Endothelial cell of umbilical vein (primary cell): ENCODE data around the gene DEK. TPM values are rescaled to one million over a fixed set of nuclear protein-coding genes. Genes with fewer than 3 reads are reported as not detected.

Experiments
- BruUV-seq: library from RNA; stranded (reverse); fragments of 400-500 nt; replicated peaks from 2 replicates; lab custom pipeline; 2021; lab: Mats Ljungman, UMichigan
- CTCF ChIA-PET: fragments of 300-600, 350-600 bp; sonication (Branson Sonifier 250); formaldehyde crosslinking; loops from one replicate; lab custom pipeline; 2021; ENCODE audit warnings: antibody characterized with exemption, inconsistent platforms; lab: Charles Lee
- POLR2A ChIA-PET: fragments of 300-600, 350-600 bp; sonication (Branson Sonifier 250); formaldehyde crosslinking; loops from one replicate; lab custom pipeline; 2021; ENCODE audit warnings: antibody characterized with exemption, inconsistent platforms; lab: Charles Lee
- DNase-seq: peaks from one replicate; pipeline ENCODE4 v3.0.0-alpha.2; 2011; ENCODE audit warnings: low read depth, low spot score
- FAIRE-seq: peaks from 2 replicates; lab custom pipeline; 2011; peaks lifted over from hg19 to GRCh38; lab: Jason Lieb, UNC
- H2AFZ ChIP-seq: 2 replicates; pipeline ENCODE4 v1.6.0; 2012; ENCODE audit warnings: low read depth, low read length, control low read depth, inconsistent platforms
- H3K27ac ChIP-seq: 2 replicates; pipeline ENCODE4 v1.5.1; 2011; ENCODE audit warnings: low read depth, mild to moderate bottlenecking, control low read depth, low read length, moderate library complexity; ENCODE audit not compliant: insufficient read depth
- H3K27me3 ChIP-seq, 2 experiments: 2 replicates each; pipeline versions ENCODE4 v1.6.0 to v1.6.1; 2011; ENCODE audit warnings: low read length in 2 of 2, mixed read lengths in 1 of 2; ENCODE audit not compliant: control insufficient read depth in 2 of 2, insufficient read depth in 2 of 2
- H3K36me3 ChIP-seq, 2 experiments: 2 replicates in 1 of 2; 3 replicates in 1 of 2; pipeline ENCODE4 v1.5.1; 2011; ENCODE audit warnings: low read length in 2 of 2, mild to moderate bottlenecking in 1 of 2, moderate library complexity in 1 of 2; ENCODE audit not compliant: control insufficient read depth in 2 of 2, insufficient read depth in 2 of 2; ENCODE audit errors: extremely low read depth in 1 of 2
- H3K4me1 ChIP-seq: 3 replicates; pipeline ENCODE4 v1.5.1; 2011; ENCODE audit warnings: mild to moderate bottlenecking, low read length; ENCODE audit not compliant: control insufficient read depth, insufficient read depth; ENCODE audit errors: extremely low read depth
- H3K4me2 ChIP-seq: 2 replicates; pipeline ENCODE4 v1.6.1; 2011; ENCODE audit warnings: low read length, control low read depth, mixed read lengths; ENCODE audit not compliant: insufficient read depth
- H3K4me3 ChIP-seq, 3 experiments: fragments of 200-600 bp in 1 of 3; sonication (generic), shearing (Covaris generic) in 1 of 3; replicated peaks in 1 of 3; 2 replicates each; pipeline ENCODE4 v1.5.1; 2011 to 2016; ENCODE audit warnings: control low read depth in 3 of 3, low read length in 3 of 3, mild to moderate bottlenecking in 2 of 3, inconsistent platforms in 1 of 3, low read depth in 1 of 3, moderate library complexity in 1 of 3; ENCODE audit not compliant: insufficient read depth in 1 of 3
- H3K79me2 ChIP-seq: 2 replicates; pipeline ENCODE4 v1.6.0; 2012; ENCODE audit warnings: low read length, inconsistent platforms; ENCODE audit not compliant: control insufficient read depth, insufficient read depth
- H3K9ac ChIP-seq: replicated peaks from 2 replicates; pipeline ENCODE3; 2011; ENCODE audit warnings: low read length, control low read depth; ENCODE audit not compliant: insufficient read depth; ENCODE audit errors: extremely low read depth
- H3K9me1 ChIP-seq: replicated peaks from 3 replicates; pipeline ENCODE4 v1.6.0; 2011; ENCODE audit warnings: mild to moderate bottlenecking, low read length; ENCODE audit not compliant: control insufficient read depth, insufficient read depth; ENCODE audit errors: extremely low read depth
- H3K9me3 ChIP-seq: replicated peaks from 2 replicates; pipeline ENCODE4 v1.5.1; 2012; ENCODE audit warnings: low read length, inconsistent platforms; ENCODE audit not compliant: control insufficient read depth, insufficient read depth
- H4K20me1 ChIP-seq: replicated peaks from 2 replicates; pipeline ENCODE3; 2011; ENCODE audit warnings: mild to moderate bottlenecking, low read length; ENCODE audit not compliant: control insufficient read depth, insufficient read depth; ENCODE audit errors: extremely low read depth
- CTCF ChIP-seq, 2 donors: IDR thresholded peaks; 1 replicate in 1 of 2; 2 replicates in 1 of 2; pipeline ENCODE4 v1.5.1; 2011; ENCODE audit warnings: low read length in 2 of 2, mild to moderate bottlenecking in 2 of 2, moderate library complexity in 2 of 2, control low read depth in 1 of 2, inconsistent platforms in 1 of 2, low read depth in 1 of 2; ENCODE audit not compliant: insufficient read depth in 1 of 2; ENCODE audit errors: extremely low read depth in 1 of 2
- EZH2 ChIP-seq: IDR thresholded peaks from 2 replicates; pipeline ENCODE4 v1.6.1; 2012; ENCODE audit warnings: borderline replicate concordance, low read depth, mild to moderate bottlenecking, moderate library complexity, low read length, inconsistent platforms; ENCODE audit not compliant: severe bottlenecking
- FOS ChIP-seq: IDR thresholded peaks from 2 replicates; pipeline ENCODE4 v1.6.1; 2011; ENCODE audit warnings: mild to moderate bottlenecking, low read length, moderate library complexity, borderline replicate concordance; ENCODE audit not compliant: insufficient read depth
- GATA2 ChIP-seq: IDR thresholded peaks from 2 replicates; pipeline ENCODE4 v1.7.0; 2011; ENCODE audit warnings: low read depth, mild to moderate bottlenecking, moderate library complexity, mixed read lengths, low read length; ENCODE audit not compliant: insufficient read length, insufficient read depth
- JUN ChIP-seq: IDR thresholded peaks from 2 replicates; pipeline ENCODE4 v1.6.1; 2011; ENCODE audit warnings: borderline replicate concordance, low read depth; ENCODE audit not compliant: insufficient read length, insufficient read depth
- MAX ChIP-seq: IDR thresholded peaks from 2 replicates; pipeline ENCODE4 v1.6.1; 2011; ENCODE audit not compliant: insufficient read depth, insufficient read length
- MYC ChIP-seq: IDR thresholded peaks from one replicate; pipeline ENCODE4 v1.6.1; 2011; ENCODE audit warnings: mild to moderate bottlenecking, low read depth, low read length
- POLR2A ChIP-seq: IDR thresholded peaks from 2 replicates; pipeline ENCODE4 v1.6.1; 2012; ENCODE audit warnings: low read depth, mild to moderate bottlenecking, control low read depth, low read length
- POLR2AphosphoS5 ChIP-seq: IDR thresholded peaks from 2 replicates; pipeline ENCODE4 v1.6.1; 2012; ENCODE audit warnings: low read depth, mild to moderate bottlenecking, control low read depth, low read length, moderate library complexity; ENCODE audit not compliant: insufficient read depth
- dilution Hi-C: fragments of 300-500 bp; cut with MboI; formaldehyde crosslinking; loops from one replicate; pipeline ENCODE4 v1.15.0; 2019; ENCODE audit warnings: low sequenced_read_pairs; ENCODE audit not compliant: extremely low pct_ligation_motif_present
- intact Hi-C: fragments of 100-400 bp; cut with micrococcal nuclease; formaldehyde crosslinking; loops from one replicate; pipeline ENCODE4 v1.10.0; 2022
- polyA plus RNA-seq, 4 experiments: library from polyadenylated mRNA; depleted of rRNA in 3 of 4; stranded (reverse) in 3 of 4; unstranded in 1 of 4; fragments of >200 nt; gene quantifications; 2 replicates each; pipeline versions ENCODE4 v1.2.1 to v1.2.3, GENCODE V29; 2011 to 2012; ENCODE audit warnings: missing spikeins in 1 of 4
- total RNA-seq: library from RNA; stranded (reverse); gene quantifications from 2 replicates; pipeline ENCODE4 v1.2.3, GENCODE V29; 2021

The DEK gene
- total and polyA plus RNA-seq, 2 donors (not counting 3 experiments of a cell fraction or from before 2014, with no cell fraction given), result 19.0 to 120 TPM

GRCh38 chr6:18253635-18254034, 10.7 kb downstream of the DEK start:
- FAIRE-seq, result no peak
- dilution Hi-C loops (no loop called here), intact Hi-C loops (no loop called here)
- H3K27ac ChIP-seq, result no peak overlapping the region
- peaks cover 87% of the 10 kb centered on the region for H3K79me2 ChIP-seq
- no peaks in the 10 kb centered on the region for H3K9me3 ChIP-seq
- H3K4me2 ChIP-seq, result no peak overlapping the region
- no peaks in the 10 kb centered on the region for H3K27me3 ChIP-seq
- H3K9ac ChIP-seq, result no peak overlapping the region
- BruUV-seq, result no TSS peak
- H4K20me1 ChIP-seq, result peaks cover 2% of the 10 kb centered on the region
- TF ChIP-seq EZH2, result no peak
- no peak for TF ChIP-seq FOS
- no peak for TF ChIP-seq CTCF (IDR thresholded peaks at IDR 0.05; ENCODE audit: extremely low read depth in 1 of 2, insufficient read depth in 1 of 2, low read depth in 1 of 2, low read length in 2 of 2)
- no peak for TF ChIP-seq POLR2A
- no peaks in the 10 kb centered on the region for H3K4me1 ChIP-seq
- DNase-seq, result no peak
- H2AFZ ChIP-seq, result no peak overlapping the region
- ChIA-PET POLR2A (no interaction called here), CTCF (interaction anchor here (0.5 to 1.9 kb wide), 2 partner anchors 11 to 250 kb away, joined by 3 to 6 read pairs; partner anchors contain the start of gene DEK)
- H3K9me1 ChIP-seq, result no peaks in the 10 kb centered on the region
- no peak overlapping the region for H3K4me3 ChIP-seq
- H3K36me3 ChIP-seq, result peaks cover 4 to 49% of the 10 kb centered on the region in 2 experiments

- dilution Hi-C loops, result no loop called here
- CTCF ChIA-PET, result interaction anchor here (1.7 kb wide), 1 partner anchor 10 kb away, joined by 6 read pairs; no protein-coding TSS in a partner anchor
Observed at GRCh38 chr6:18249271-18249670, 15.1 kb downstream of the DEK start.

More at GRCh38 chr6:18249271-18249670, 15.1 kb downstream of the DEK start:
- POLR2A ChIA-PET, result no interaction called here
- Histone ChIP-seq H3K4me1 (no peaks in the 10 kb centered on the region), H3K79me2 (peaks cover 74% of the 10 kb centered on the region), H2AFZ (no peak overlapping the region), H4K20me1 (peaks cover 2% of the 10 kb centered on the region), H3K9me3 (no peaks in the 10 kb centered on the region), H3K27ac (no peak overlapping the region), H3K4me3 (no peak overlapping the region), H3K36me3 (peaks cover 5 to 45% of the 10 kb centered on the region in 2 experiments), H3K27me3 (no peaks in the 10 kb centered on the region), H3K9me1 (peaks cover 2% of the 10 kb centered on the region), H3K9ac (no peak overlapping the region), H3K4me2 (no peak overlapping the region)
- FAIRE-seq (no peak), DNase-seq (no peak)
- BruUV-seq, result no TSS peak
- TF ChIP-seq FOS (no peak), EZH2 (no peak), MYC (no peak), MAX (no peak), POLR2A (no peak), JUN (no peak), GATA2 (no peak), POLR2AphosphoS5 (no peak), CTCF (IDR thresholded peaks at IDR 0.05; ENCODE audit: extremely low read depth in 1 of 2, insufficient read depth in 1 of 2, low read depth in 1 of 2, low read length in 2 of 2) (no peak)
- intact Hi-C loops, result no loop called here
